NCI-H187 treated with DMSO at 0.1 percent for 48 hours (cell line): ENCODE data around the gene NKAIN2.
A peak's percentile ranks its signal among the peaks of the same experiment; 100 is the strongest.
"Not testable (repeated sequence)": the region's sequence is repeated elsewhere in the genome, so short reads cannot be mapped to it uniquely, and the experiment has no call there.

Experiments
- DNase-seq: peaks from one replicate; lab custom pipeline; 2025; lab: John Stamatoyannopoulos, UW

The NKAIN2 gene

GRCh38 chr6:123966618-123967017 lies 163.0 kb downstream of the NKAIN2 start:
- DNase-seq, result no peak

GRCh38 chr6:123967905-123968304 lies 164.2 kb downstream of the NKAIN2 start:
- peak; percentile 97 for DNase-seq

- no peak for DNase-seq
These were observed 169.1 kb downstream of the NKAIN2 start for GRCh38 chr6:123972600-123973294.

GRCh38 chr6:123980311-123980710 lies 176.6 kb downstream of the NKAIN2 start:
- no peak for DNase-seq

GRCh38 chr6:123986938-123987337 lies 183.3 kb downstream of the NKAIN2 start:
- DNase-seq, result no peak

GRCh38 chr6:123989918-123990317 lies 186.3 kb downstream of the NKAIN2 start:
- DNase-seq, result not testable (repeated sequence)

- DNase-seq, result no peak
These were observed 186.7 kb downstream of the NKAIN2 start for GRCh38 chr6:123990376-123990775.

- DNase-seq, result no peak
These were observed 190.5 kb downstream of the NKAIN2 start for GRCh38 chr6:123994168-123994567.

- no peak for DNase-seq
These were observed 191.4 kb downstream of the NKAIN2 start for GRCh38 chr6:123994891-123995635.

GRCh38 chr6:123997223-123997622 lies 193.6 kb downstream of the NKAIN2 start:
- peak; percentile 89 for DNase-seq

- no peak for DNase-seq
These were observed 198.9 kb downstream of the NKAIN2 start for GRCh38 chr6:124002377-124003081.

GRCh38 chr6:124007266-124007665 lies 203.6 kb downstream of the NKAIN2 start:
- DNase-seq, result no peak

GRCh38 chr6:124008000-124008987 lies 204.6 kb downstream of the NKAIN2 start:
- no peak for DNase-seq

GRCh38 chr6:124008988-124009765 lies 205.5 kb downstream of the NKAIN2 start:
- no peak for DNase-seq

- no peak for DNase-seq
These were observed 206.9 kb downstream of the NKAIN2 start for GRCh38 chr6:124010574-124010973.

- no peak for DNase-seq
These were observed 207.5 kb downstream of the NKAIN2 start for GRCh38 chr6:124011180-124011579.

GRCh38 chr6:124022051-124022450 lies 218.4 kb downstream of the NKAIN2 start:
- not testable (repeated sequence) for DNase-seq

- DNase-seq, result no peak
These were observed 219.0 kb downstream of the NKAIN2 start for GRCh38 chr6:124022641-124023040.

GRCh38 chr6:124026694-124027093 lies 223.0 kb downstream of the NKAIN2 start:
- DNase-seq, result peak; percentile 36

GRCh38 chr6:124027392-124027791 lies 223.7 kb downstream of the NKAIN2 start:
- DNase-seq, result no peak

- no peak for DNase-seq
These were observed 224.5 kb downstream of the NKAIN2 start for GRCh38 chr6:124028117-124028516.
